RWPE2 (cell line): Measurements from ENCODE around the gene AGTRAP.

Experiments
- ATAC-seq: fragments of 200-7000 bp; cut with Tn5 transposase; 3 replicates; pipeline ENCODE4 v1.9.1; 2021; ENCODE audit warnings: low read depth
- DNase-seq: peaks from one replicate; pipeline ENCODE4 v3.0.0-alpha.2; 2020; ENCODE audit warnings: low spot score
- H3K27ac ChIP-seq: fragments of 450-650 bp; 2 replicates; pipeline ENCODE4 v1.5.1; 2017; ENCODE audit warnings: mild to moderate bottlenecking; ENCODE audit not compliant: poor library complexity, severe bottlenecking
- H3K27me3 ChIP-seq: fragments of 250-450 bp; sonication (Bioruptor Pico); 2 replicates; pipeline ENCODE4 v1.5.1; 2021; ENCODE audit warnings: mild to moderate bottlenecking, moderate library complexity; ENCODE audit not compliant: insufficient read depth, poor library complexity, severe bottlenecking
- H3K36me3 ChIP-seq: fragments of 250-450 bp; sonication (Bioruptor Pico); 2 replicates; pipeline ENCODE4 v1.5.1; 2020; ENCODE audit warnings: low read depth, mild to moderate bottlenecking, moderate library complexity
- H3K4me1 ChIP-seq: fragments of 250-450 bp; sonication (Bioruptor Pico); 2 replicates; pipeline ENCODE4 v1.5.1; 2021; ENCODE audit warnings: mild to moderate bottlenecking, moderate library complexity; ENCODE audit not compliant: insufficient read depth, poor library complexity, severe bottlenecking
- H3K4me3 ChIP-seq: fragments of 250-450 bp; sonication (Bioruptor Pico); 2 replicates; pipeline ENCODE4 v1.5.1; 2021; ENCODE audit warnings: mild to moderate bottlenecking, moderate library complexity; ENCODE audit not compliant: severe bottlenecking
- H3K9me3 ChIP-seq: fragments of 250-450 bp; sonication (Bioruptor Pico); 2 replicates; pipeline ENCODE4 v1.5.1; 2021; ENCODE audit warnings: mild to moderate bottlenecking, moderate library complexity; ENCODE audit not compliant: severe bottlenecking
- TF ChIP-seq, protein P1 (sequence below): fragments of 450-650 bp; IDR thresholded peaks from one replicate; pipeline ENCODE4 v1.5.1; 2017; ENCODE audit warnings: mild to moderate bottlenecking, moderate library complexity; ENCODE audit not compliant: poor library complexity, severe bottlenecking

The AGTRAP gene

GRCh38 chr1:11799896-11800295 is 64.0 kb downstream of the AGTRAP start:
- Histone ChIP-seq H3K27ac (no peak overlapping the region), H3K9me3 (no peaks in the 10 kb centered on the region), H3K4me3 (no peak overlapping the region), H3K27me3 (no peaks in the 10 kb centered on the region), H3K4me1 (peaks cover 7% of the 10 kb centered on the region), H3K36me3 (peaks cover 49% of the 10 kb centered on the region)
- DNase-seq (no peak), ATAC-seq (no peak)
- TF ChIP-seq, protein P1, sequence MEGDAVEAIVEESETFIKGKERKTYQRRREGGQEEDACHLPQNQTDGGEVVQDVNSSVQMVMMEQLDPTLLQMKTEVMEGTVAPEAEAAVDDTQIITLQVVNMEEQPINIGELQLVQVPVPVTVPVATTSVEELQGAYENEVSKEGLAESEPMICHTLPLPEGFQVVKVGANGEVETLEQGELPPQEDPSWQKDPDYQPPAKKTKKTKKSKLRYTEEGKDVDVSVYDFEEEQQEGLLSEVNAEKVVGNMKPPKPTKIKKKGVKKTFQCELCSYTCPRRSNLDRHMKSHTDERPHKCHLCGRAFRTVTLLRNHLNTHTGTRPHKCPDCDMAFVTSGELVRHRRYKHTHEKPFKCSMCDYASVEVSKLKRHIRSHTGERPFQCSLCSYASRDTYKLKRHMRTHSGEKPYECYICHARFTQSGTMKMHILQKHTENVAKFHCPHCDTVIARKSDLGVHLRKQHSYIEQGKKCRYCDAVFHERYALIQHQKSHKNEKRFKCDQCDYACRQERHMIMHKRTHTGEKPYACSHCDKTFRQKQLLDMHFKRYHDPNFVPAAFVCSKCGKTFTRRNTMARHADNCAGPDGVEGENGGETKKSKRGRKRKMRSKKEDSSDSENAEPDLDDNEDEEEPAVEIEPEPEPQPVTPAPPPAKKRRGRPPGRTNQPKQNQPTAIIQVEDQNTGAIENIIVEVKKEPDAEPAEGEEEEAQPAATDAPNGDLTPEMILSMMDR, result no peak

DNA sequence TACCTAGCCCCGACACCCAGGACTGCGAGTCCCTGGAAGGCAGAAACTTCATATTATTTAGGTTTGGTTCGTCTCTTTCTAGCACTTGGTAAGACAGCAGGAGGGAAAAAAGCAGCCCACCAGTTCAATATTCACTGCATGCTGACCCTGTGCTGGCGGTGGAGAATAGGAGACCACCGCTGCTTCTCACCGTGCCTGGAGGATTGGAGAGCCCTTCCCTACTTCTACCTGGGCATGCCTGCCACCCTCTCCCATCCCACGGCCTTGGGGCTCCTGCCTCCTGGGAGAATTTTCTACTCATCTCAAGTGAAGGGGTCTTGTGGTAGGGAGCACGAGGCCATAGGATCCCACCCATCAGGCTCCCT is 64.4 kb downstream of the AGTRAP start:
- H3K4me1 ChIP-seq, result peaks cover 7% of the 10 kb centered on the region
- H3K4me3 ChIP-seq, result no peak overlapping the region
- no peak overlapping the region for H3K27ac ChIP-seq
- TF ChIP-seq, protein P1, result no peak
- H3K27me3 ChIP-seq, result no peaks in the 10 kb centered on the region
- no peaks in the 10 kb centered on the region for H3K9me3 ChIP-seq
- DNase-seq, result no peak
- peaks cover 44% of the 10 kb centered on the region for H3K36me3 ChIP-seq
- no peak for ATAC-seq
